Neural cell (in vitro differentiated cells): Measurements from ENCODE around the gene FHOD3. TPM values are rescaled to one million over a fixed set of nuclear protein-coding genes. Genes with fewer than 3 reads are reported as not detected.

ENCODE experiments used
- H2AFZ ChIP-seq: fragments of 200-600, 300-800 bp; sonication (generic), shearing (Covaris generic); 2 replicates; pipeline ENCODE4 v1.6.0; 2014; ENCODE audit warnings: low read depth, mild to moderate bottlenecking, antibody characterized with exemption, low read length, moderate library complexity
- H3F3A ChIP-seq: fragments of 200-600 bp; shearing (Covaris generic); 2 replicates; pipeline ENCODE4 v1.6.1; 2016; ENCODE audit warnings: mild to moderate bottlenecking, moderate library complexity, mixed read lengths, antibody characterized with exemption, low read length; ENCODE audit not compliant: insufficient read depth, poor library complexity, severe bottlenecking
- H3K27ac ChIP-seq: fragments of 200-600, 300-800 bp; sonication (generic), shearing (Covaris generic); 2 replicates; pipeline ENCODE4 v1.5.1; 2014; ENCODE audit warnings: mild to moderate bottlenecking, low read length, moderate library complexity
- H3K27me3 ChIP-seq: fragments of 300-800, 200-600 bp; sonication (generic), shearing (Covaris generic); 2 replicates; pipeline ENCODE4 v1.6.0; 2014; ENCODE audit warnings: mild to moderate bottlenecking, low read depth, low read length, moderate library complexity; ENCODE audit not compliant: insufficient read depth
- H3K36me3 ChIP-seq: fragments of 300-800, 200-600 bp; sonication (generic), shearing (Covaris generic); 2 replicates; pipeline ENCODE4 v1.5.1; 2014; ENCODE audit warnings: mild to moderate bottlenecking, antibody characterized with exemption, low read length, moderate library complexity; ENCODE audit not compliant: insufficient read depth
- H3K4me2 ChIP-seq: fragments of 300-800, 200-600 bp; sonication (generic), shearing (Covaris generic); 2 replicates; pipeline ENCODE4 v1.6.0; 2014; ENCODE audit warnings: mild to moderate bottlenecking, low read length
- H3K4me3 ChIP-seq: fragments of 300-800, 200-600 bp; sonication (generic), shearing (Covaris generic); 2 replicates; pipeline ENCODE4 v1.5.1; 2014; ENCODE audit warnings: mild to moderate bottlenecking, low read length, moderate library complexity
- H3K79me2 ChIP-seq: fragments of 200-600 bp; shearing (Covaris generic); replicated peaks from 2 replicates; pipeline ENCODE4 v1.6.0; 2014; ENCODE audit warnings: mild to moderate bottlenecking, low read length, moderate library complexity; ENCODE audit not compliant: insufficient read depth
- H3K9ac ChIP-seq: fragments of 300-800, 200-600 bp; sonication (generic), shearing (Covaris generic); 2 replicates; pipeline ENCODE4 v1.6.1; 2016; ENCODE audit warnings: mild to moderate bottlenecking, low read length, mixed read lengths
- H3K9me2 ChIP-seq: fragments of 200-600 bp; shearing (Covaris generic); 2 replicates; pipeline ENCODE4 v1.6.1; 2016; ENCODE audit warnings: mild to moderate bottlenecking, low read length, mixed read lengths; ENCODE audit not compliant: insufficient read depth
- H3K9me3 ChIP-seq: fragments of 200-600, 300-800 bp; sonication (generic), shearing (Covaris generic); 2 replicates; pipeline ENCODE4 v1.6.1; 2016; ENCODE audit warnings: mild to moderate bottlenecking, mixed run types, low read length, moderate library complexity, mixed read lengths
- H4K20me1 ChIP-seq: fragments of 200-600 bp; shearing (Covaris generic); 2 replicates; pipeline ENCODE4 v1.6.1; 2016; ENCODE audit warnings: mild to moderate bottlenecking, mixed run types; ENCODE audit not compliant: insufficient read depth
- EP300 ChIP-seq: fragments of 450-650 bp; conservative IDR thresholded peaks from 2 replicates; pipeline ENCODE4 v1.6.1; 2014; ENCODE audit warnings: antibody characterized with exemption, mild to moderate bottlenecking, moderate library complexity; ENCODE audit not compliant: poor library complexity, severe bottlenecking
- EZH2 ChIP-seq: fragments of 200-600, 300-800 bp; shearing (Covaris generic), sonication (generic); IDR thresholded peaks from 2 replicates; pipeline ENCODE4 v1.6.1; 2014; ENCODE audit warnings: antibody characterized with exemption, low read length, borderline replicate concordance, mild to moderate bottlenecking; ENCODE audit not compliant: insufficient read depth, poor library complexity, severe bottlenecking
- MXI1 ChIP-seq: fragments of 450-650 bp; conservative IDR thresholded peaks from 2 replicates; pipeline ENCODE4 v1.6.1; 2014; ENCODE audit warnings: antibody characterized with exemption, mild to moderate bottlenecking; ENCODE audit not compliant: poor library complexity, severe bottlenecking
- POLR2AphosphoS5 ChIP-seq: IDR thresholded peaks from 2 replicates; pipeline ENCODE4 v1.6.1; 2012
- RAD21 ChIP-seq: fragments of 450-650 bp; conservative IDR thresholded peaks from 2 replicates; pipeline ENCODE4 v1.6.1; 2014; ENCODE audit warnings: antibody characterized with exemption, mild to moderate bottlenecking, moderate library complexity
- SMC3 ChIP-seq: fragments of 450-650 bp; conservative IDR thresholded peaks from 2 replicates; pipeline ENCODE4 v1.6.1; 2014; ENCODE audit warnings: antibody characterized with exemption, mild to moderate bottlenecking, moderate library complexity; ENCODE audit not compliant: poor library complexity
- TAF1 ChIP-seq: IDR thresholded peaks from 2 replicates; pipeline ENCODE4 v1.6.1; 2012; ENCODE audit warnings: low read depth
- polyA plus RNA-seq: library from polyadenylated mRNA; depleted of rRNA; stranded (reverse); fragments of >200 nt; gene quantifications from 2 replicates; pipeline ENCODE4 v1.2.3, GENCODE V29; 2014
- TF ChIP-seq, protein P1 (sequence below): fragments of 450-650 bp; IDR thresholded peaks from 2 replicates; pipeline ENCODE4 v1.5.1; 2014; ENCODE audit warnings: antibody characterized with exemption, mild to moderate bottlenecking, moderate library complexity; ENCODE audit not compliant: poor library complexity, severe bottlenecking
- TF ChIP-seq, protein P2 (sequence below): IDR thresholded peaks from 2 replicates; pipeline ENCODE4 v1.6.1; 2012; ENCODE audit warnings: borderline replicate concordance

Gene FHOD3
- polyA plus RNA-seq, 1 donor from 2014 or later: 19.4 TPM

DNA sequence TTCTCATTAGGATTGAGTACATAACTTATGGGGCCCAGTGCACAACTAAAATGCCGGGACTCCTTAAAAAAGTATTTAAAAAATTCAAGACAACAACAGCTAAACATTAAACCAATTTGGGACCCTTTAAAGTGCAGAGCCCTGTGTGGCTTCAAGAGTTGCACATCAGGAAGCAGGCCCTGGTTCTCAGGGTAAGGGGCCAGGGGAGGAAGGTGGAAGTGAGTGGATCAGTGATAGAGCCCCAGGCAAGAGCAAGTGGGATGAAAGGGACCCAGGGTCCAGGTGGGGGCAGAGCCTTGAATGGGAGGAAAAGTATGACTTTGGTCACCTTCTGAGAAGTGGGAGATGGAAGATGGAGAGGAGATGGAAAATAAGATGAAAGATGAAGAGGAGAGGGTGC is 2.3 kb upstream of the FHOD3 start:
- Histone ChIP-seq H4K20me1 (no peaks in the 10 kb centered on the region), H3K9me2 (no peaks in the 10 kb centered on the region), H3F3A (no peaks in the 10 kb centered on the region), H3K4me3 (no peak overlapping the region), H3K9ac (no peak overlapping the region), H3K27ac (no peak overlapping the region), H3K79me2 (peaks cover 15% of the 10 kb centered on the region), H3K9me3 (no peaks in the 10 kb centered on the region), H3K27me3 (no peaks in the 10 kb centered on the region), H3K36me3 (no peaks in the 10 kb centered on the region), H2AFZ (no peak overlapping the region), H3K4me2 (no peak overlapping the region)
- TF ChIP-seq MXI1 (no peak), SMC3 (no peak), EP300 (no peak), RAD21 (no peak), POLR2AphosphoS5 (no peak), TAF1 (no peak), EZH2 (no peak)
- TF ChIP-seq, protein P1, sequence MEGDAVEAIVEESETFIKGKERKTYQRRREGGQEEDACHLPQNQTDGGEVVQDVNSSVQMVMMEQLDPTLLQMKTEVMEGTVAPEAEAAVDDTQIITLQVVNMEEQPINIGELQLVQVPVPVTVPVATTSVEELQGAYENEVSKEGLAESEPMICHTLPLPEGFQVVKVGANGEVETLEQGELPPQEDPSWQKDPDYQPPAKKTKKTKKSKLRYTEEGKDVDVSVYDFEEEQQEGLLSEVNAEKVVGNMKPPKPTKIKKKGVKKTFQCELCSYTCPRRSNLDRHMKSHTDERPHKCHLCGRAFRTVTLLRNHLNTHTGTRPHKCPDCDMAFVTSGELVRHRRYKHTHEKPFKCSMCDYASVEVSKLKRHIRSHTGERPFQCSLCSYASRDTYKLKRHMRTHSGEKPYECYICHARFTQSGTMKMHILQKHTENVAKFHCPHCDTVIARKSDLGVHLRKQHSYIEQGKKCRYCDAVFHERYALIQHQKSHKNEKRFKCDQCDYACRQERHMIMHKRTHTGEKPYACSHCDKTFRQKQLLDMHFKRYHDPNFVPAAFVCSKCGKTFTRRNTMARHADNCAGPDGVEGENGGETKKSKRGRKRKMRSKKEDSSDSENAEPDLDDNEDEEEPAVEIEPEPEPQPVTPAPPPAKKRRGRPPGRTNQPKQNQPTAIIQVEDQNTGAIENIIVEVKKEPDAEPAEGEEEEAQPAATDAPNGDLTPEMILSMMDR: no peak
- TF ChIP-seq, protein P2, sequence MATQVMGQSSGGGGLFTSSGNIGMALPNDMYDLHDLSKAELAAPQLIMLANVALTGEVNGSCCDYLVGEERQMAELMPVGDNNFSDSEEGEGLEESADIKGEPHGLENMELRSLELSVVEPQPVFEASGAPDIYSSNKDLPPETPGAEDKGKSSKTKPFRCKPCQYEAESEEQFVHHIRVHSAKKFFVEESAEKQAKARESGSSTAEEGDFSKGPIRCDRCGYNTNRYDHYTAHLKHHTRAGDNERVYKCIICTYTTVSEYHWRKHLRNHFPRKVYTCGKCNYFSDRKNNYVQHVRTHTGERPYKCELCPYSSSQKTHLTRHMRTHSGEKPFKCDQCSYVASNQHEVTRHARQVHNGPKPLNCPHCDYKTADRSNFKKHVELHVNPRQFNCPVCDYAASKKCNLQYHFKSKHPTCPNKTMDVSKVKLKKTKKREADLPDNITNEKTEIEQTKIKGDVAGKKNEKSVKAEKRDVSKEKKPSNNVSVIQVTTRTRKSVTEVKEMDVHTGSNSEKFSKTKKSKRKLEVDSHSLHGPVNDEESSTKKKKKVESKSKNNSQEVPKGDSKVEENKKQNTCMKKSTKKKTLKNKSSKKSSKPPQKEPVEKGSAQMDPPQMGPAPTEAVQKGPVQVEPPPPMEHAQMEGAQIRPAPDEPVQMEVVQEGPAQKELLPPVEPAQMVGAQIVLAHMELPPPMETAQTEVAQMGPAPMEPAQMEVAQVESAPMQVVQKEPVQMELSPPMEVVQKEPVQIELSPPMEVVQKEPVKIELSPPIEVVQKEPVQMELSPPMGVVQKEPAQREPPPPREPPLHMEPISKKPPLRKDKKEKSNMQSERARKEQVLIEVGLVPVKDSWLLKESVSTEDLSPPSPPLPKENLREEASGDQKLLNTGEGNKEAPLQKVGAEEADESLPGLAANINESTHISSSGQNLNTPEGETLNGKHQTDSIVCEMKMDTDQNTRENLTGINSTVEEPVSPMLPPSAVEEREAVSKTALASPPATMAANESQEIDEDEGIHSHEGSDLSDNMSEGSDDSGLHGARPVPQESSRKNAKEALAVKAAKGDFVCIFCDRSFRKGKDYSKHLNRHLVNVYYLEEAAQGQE: no peak

DNA sequence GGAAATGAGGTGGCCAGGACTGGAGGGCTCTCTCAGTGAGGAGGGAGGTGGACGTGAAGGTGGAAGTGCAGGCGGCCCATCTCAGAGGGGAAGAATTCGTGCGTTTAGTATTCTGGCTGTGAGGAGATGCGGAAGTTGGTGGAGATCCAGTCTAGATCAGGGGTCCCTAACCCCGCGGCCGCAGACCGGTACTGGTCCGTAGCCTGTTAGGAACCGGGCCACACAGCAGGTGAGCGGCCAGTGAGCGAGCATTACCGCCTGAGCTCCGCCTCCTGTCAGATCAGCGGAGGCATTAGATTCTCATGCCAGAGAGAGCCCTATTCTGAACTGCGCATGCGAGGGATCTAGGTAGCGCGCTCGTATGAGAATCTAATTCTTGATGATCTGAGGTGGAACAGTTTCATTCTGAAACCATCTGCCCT is 1.6 kb upstream of the FHOD3 start:
- Histone ChIP-seq H4K20me1 (no peaks in the 10 kb centered on the region), H2AFZ (no peak overlapping the region), H3K9me3 (no peaks in the 10 kb centered on the region), H3K36me3 (no peaks in the 10 kb centered on the region), H3K27ac (no peak overlapping the region), H3K27me3 (no peaks in the 10 kb centered on the region), H3K79me2 (peaks cover 22% of the 10 kb centered on the region), H3K4me2 (no peak overlapping the region), H3K4me3 (peak overlapping the region; percentile 90), H3K9ac (no peak overlapping the region), H3K9me2 (no peaks in the 10 kb centered on the region), H3F3A (no peaks in the 10 kb centered on the region)
- no peak for TF ChIP-seq TAF1
